Neural progenitor cell (in vitro differentiated cells): Measurements from ENCODE around the gene WDR64.

Source experiments
- CTCF ChIP-seq: fragments of 200-600 bp; sonication (generic); IDR thresholded peaks from 2 replicates; pipeline ENCODE4 v1.5.1; 2017; ENCODE audit warnings: antibody characterized with exemption, mild to moderate bottlenecking
- EZH2 ChIP-seq: fragments of 200-600 bp; sonication (generic); IDR thresholded peaks from 2 replicates; pipeline ENCODE4 v1.6.1; 2017; ENCODE audit warnings: antibody characterized with exemption, mild to moderate bottlenecking, moderate library complexity
- EZH2phosphoT487 ChIP-seq: fragments of 200-600 bp; sonication (generic); IDR thresholded peaks from 2 replicates; pipeline ENCODE4 v1.6.1; 2017; ENCODE audit warnings: antibody characterized with exemption

- TF ChIP-seq CTCF, result no peak
- no peak for TF ChIP-seq EZH2
- no peak for TF ChIP-seq EZH2phosphoT487
These were observed 121.9 kb downstream of the WDR64 start for GRCh38 chr1:241773991-241774390.
